Suprapubic skin (tissue), 4 donors: Measurements from ENCODE around the gene PDE11A. TPM values are rescaled to one million over a fixed set of nuclear protein-coding genes. Genes with fewer than 3 reads are reported as not detected.

Experiments used
- DNase-seq, 2 donors: peaks; one replicate each; pipeline ENCODE4 v3.0.0-alpha.2; 2019; ENCODE audit warnings: low spot score in 2 of 2
- H3K27ac ChIP-seq: fragments of 200-600 bp; sonication (generic); one replicate; pipeline ENCODE4 v1.5.1; 2019
- H3K27me3 ChIP-seq: fragments of 200-600 bp; sonication (generic); one replicate; pipeline ENCODE4 v1.5.1; 2019
- H3K36me3 ChIP-seq: fragments of 200-600 bp; sonication (generic); one replicate; pipeline ENCODE4 v1.5.1; 2019
- H3K4me1 ChIP-seq: fragments of 200-600 bp; sonication (generic); one replicate; pipeline ENCODE4 v1.5.1; 2019
- H3K4me3 ChIP-seq: fragments of 200-600 bp; sonication (generic); one replicate; pipeline ENCODE4 v1.5.1; 2019; ENCODE audit warnings: mild to moderate bottlenecking
- H3K9me3 ChIP-seq: fragments of 200-600 bp; sonication (generic); one replicate; pipeline ENCODE4 v1.5.1; 2019
- EP300 ChIP-seq: sonication (generic); formaldehyde crosslinking; IDR thresholded peaks from one replicate; pipeline ENCODE4 v1.6.1; 2017; ENCODE audit warnings: antibody characterized with exemption
- POLR2A ChIP-seq, 2 donors: fragments of 450-650 bp; IDR thresholded peaks; one replicate each; pipeline ENCODE4 v1.6.1; 2017; ENCODE audit warnings: antibody characterized with exemption in 2 of 2, mild to moderate bottlenecking in 2 of 2, moderate library complexity in 2 of 2
- POLR2AphosphoS5 ChIP-seq, 3 donors: sonication (generic); formaldehyde crosslinking; IDR thresholded peaks; one replicate each; pipeline ENCODE4 v1.6.1; 2017; ENCODE audit warnings: antibody characterized with exemption in 3 of 3
- WGBS: methylation state at CpG from one replicate; pipeline ENCODE4 v1.1.5; 2018; 5-methylcytosine and 5-hydroxymethylcytosine counted together
- total RNA-seq, 4 donors: library from RNA; depleted of rRNA; stranded (reverse); fragments of >200 nt; gene quantifications; one replicate each; pipeline ENCODE4 v1.1.0, GENCODE V29; 2016
- TF ChIP-seq, protein P1 (sequence below), 2 donors: fragments of 200-600 bp in 1 of 2; fragments of 450-650 bp in 1 of 2; sonication (generic) in 1 of 2; IDR thresholded peaks; one replicate each; pipeline ENCODE4 v1.5.1; 2016 to 2019; ENCODE audit warnings: antibody characterized with exemption in 2 of 2, mild to moderate bottlenecking in 1 of 2, moderate library complexity in 1 of 2

The PDE11A gene
- total RNA-seq, 4 donors from 2014 or later: 0.08 to 1.0 (median 0.36) TPM

DNA sequence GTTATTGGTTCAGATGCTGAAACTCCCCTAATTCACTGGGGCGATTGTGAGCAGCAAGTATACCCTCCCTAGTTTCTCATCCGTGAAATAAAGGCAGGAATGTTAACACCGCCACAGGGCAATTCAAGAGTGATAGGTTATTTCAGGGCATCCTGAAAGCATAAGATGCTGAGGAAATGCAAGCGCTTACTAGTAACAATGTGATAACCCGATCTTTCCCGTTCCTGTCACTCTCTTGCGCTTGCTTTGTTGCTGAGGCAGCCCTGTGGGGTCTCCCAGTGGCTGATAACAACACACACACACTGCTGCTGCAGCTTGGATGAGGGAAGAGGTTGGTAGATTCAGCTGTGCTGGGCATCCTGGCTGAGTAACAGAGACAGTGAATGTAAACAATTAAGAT lies 420.7 kb downstream of the PDE11A start:
- WGBS: 42% methylated on average over 7 of the region's 7 CpGs
- DNase-seq: no peak
- TF ChIP-seq EP300: no peak
- TF ChIP-seq POLR2A (IDR thresholded peaks at IDR 0.05): no peak
- TF ChIP-seq POLR2AphosphoS5 (IDR thresholded peaks at IDR 0.05): no peak
- TF ChIP-seq, protein P1, sequence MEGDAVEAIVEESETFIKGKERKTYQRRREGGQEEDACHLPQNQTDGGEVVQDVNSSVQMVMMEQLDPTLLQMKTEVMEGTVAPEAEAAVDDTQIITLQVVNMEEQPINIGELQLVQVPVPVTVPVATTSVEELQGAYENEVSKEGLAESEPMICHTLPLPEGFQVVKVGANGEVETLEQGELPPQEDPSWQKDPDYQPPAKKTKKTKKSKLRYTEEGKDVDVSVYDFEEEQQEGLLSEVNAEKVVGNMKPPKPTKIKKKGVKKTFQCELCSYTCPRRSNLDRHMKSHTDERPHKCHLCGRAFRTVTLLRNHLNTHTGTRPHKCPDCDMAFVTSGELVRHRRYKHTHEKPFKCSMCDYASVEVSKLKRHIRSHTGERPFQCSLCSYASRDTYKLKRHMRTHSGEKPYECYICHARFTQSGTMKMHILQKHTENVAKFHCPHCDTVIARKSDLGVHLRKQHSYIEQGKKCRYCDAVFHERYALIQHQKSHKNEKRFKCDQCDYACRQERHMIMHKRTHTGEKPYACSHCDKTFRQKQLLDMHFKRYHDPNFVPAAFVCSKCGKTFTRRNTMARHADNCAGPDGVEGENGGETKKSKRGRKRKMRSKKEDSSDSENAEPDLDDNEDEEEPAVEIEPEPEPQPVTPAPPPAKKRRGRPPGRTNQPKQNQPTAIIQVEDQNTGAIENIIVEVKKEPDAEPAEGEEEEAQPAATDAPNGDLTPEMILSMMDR (IDR thresholded peaks at IDR 0.05): no peak
- H3K27ac ChIP-seq: no peak overlapping the region
- H3K4me3 ChIP-seq: no peak overlapping the region
- H3K27me3 ChIP-seq: peaks cover 3% of the 10 kb centered on the region
- H3K9me3 ChIP-seq: no peaks in the 10 kb centered on the region
- no peaks in the 10 kb centered on the region for H3K4me1 ChIP-seq
- no peaks in the 10 kb centered on the region for H3K36me3 ChIP-seq

DNA sequence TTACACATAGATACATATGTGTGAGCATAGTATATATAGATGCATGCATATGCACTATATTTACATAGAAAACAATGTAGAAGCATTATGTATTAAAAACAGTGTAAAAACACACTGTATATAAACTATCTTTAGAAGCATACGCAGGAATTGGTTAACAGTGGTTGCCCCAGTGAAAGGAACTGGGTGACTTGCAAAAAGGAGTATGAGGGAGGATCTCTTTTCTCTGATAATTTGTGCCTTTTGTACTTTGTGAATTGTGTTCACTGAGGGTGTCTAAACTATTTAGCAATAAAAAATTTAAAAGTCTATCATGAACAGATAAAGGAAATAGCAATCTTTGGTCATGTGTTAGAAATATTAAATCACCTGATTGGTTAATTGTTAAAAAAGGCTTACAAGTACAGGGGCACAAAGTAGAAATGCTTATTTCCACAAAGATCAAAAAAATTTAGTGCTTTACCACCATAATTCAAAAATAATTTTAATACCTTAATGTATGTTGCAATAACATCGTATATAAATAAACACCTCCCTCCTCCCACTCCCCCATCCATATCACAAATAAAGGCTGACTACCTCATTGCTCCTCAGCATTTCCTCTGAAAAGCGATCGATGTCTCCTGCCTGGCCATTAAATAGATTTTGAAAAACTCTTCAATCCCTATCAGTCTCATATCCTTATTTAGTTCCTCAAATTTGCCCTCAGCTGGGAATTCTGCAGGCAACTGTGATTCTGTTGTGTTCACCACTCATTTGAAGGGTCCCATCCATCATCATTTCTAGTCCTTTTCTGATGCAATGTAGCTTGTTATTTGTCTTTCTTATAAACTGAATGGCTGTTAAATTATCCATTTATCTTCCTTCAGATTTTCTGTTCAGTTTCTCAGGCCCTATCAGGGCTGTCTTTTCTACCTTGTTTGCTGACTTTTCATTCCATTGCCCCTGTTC lies 422.7 kb downstream of the PDE11A start:
- Histone ChIP-seq H3K27ac (no peak overlapping the region), H3K4me3 (no peak overlapping the region), H3K36me3 (no peaks in the 10 kb centered on the region), H3K27me3 (peaks cover 3% of the 10 kb centered on the region), H3K9me3 (no peaks in the 10 kb centered on the region), H3K4me1 (no peaks in the 10 kb centered on the region)
- 74% methylated on average over 4 of the region's 4 CpGs for WGBS
- no peak for DNase-seq
- TF ChIP-seq, protein P1 (IDR thresholded peaks at IDR 0.05): no peak
- no peak for TF ChIP-seq POLR2A (IDR thresholded peaks at IDR 0.05)
- TF ChIP-seq POLR2AphosphoS5 (IDR thresholded peaks at IDR 0.05): no peak
- no peak for TF ChIP-seq EP300

DNA sequence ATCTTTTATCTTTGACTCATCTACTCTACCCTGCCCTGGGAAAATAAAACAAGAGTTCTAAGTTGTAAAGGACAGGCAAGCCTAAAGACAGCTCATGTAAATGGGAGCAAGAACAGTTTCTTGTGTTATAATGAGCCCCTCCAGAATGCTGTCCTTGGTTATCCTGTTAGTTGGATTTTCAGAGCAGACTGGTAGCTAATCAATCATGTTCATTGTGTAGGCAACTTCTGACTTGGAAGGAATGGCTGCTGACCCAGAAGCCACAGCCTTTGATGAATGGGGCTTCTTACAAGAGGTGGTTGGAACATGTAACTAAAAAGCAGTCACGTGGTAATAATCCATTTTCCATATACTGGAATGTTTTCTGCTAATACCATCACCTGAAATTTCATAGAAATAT lies 425.8 kb downstream of the PDE11A start:
- no peak for DNase-seq
- Histone ChIP-seq H3K4me3 (no peak overlapping the region), H3K9me3 (no peaks in the 10 kb centered on the region), H3K27ac (no peak overlapping the region), H3K4me1 (no peaks in the 10 kb centered on the region), H3K27me3 (peaks cover 3% of the 10 kb centered on the region), H3K36me3 (no peaks in the 10 kb centered on the region)
- TF ChIP-seq, protein P1 (IDR thresholded peaks at IDR 0.05): no peak
- TF ChIP-seq EP300: no peak
- no peak for TF ChIP-seq POLR2AphosphoS5 (IDR thresholded peaks at IDR 0.05)
- no peak for TF ChIP-seq POLR2A (IDR thresholded peaks at IDR 0.05)
- WGBS: 44% methylated on average over 1 of the region's 1 CpG

DNA sequence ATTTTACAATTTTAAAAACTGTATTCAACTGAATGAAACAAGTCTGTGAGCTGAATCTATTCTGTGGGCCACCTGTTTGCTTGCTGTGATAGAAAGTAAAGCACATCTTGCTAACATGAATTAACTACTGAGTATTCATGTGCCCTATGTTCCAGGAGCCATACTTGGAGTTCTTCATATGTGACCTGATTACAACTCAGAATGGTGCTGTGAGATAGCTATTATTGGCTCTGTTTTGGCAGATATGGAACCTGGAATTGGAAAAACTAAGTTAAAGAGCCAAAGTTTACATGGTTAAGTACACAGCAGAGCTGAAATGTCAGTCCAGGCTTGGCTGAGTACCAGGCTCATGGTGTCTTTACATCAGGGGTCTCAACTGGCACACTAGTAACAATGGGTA lies 426.3 kb downstream of the PDE11A start:
- TF ChIP-seq POLR2A (IDR thresholded peaks at IDR 0.05) (no peak), POLR2AphosphoS5 (IDR thresholded peaks at IDR 0.05) (no peak), EP300 (no peak)
- TF ChIP-seq, protein P1 (IDR thresholded peaks at IDR 0.05): no peak
- H3K27me3 ChIP-seq: peaks cover 3% of the 10 kb centered on the region
- H3K4me3 ChIP-seq: no peak overlapping the region
- H3K27ac ChIP-seq: no peak overlapping the region
- no peak for DNase-seq
- no peaks in the 10 kb centered on the region for H3K9me3 ChIP-seq
- no peaks in the 10 kb centered on the region for H3K36me3 ChIP-seq
- no peaks in the 10 kb centered on the region for H3K4me1 ChIP-seq

DNA sequence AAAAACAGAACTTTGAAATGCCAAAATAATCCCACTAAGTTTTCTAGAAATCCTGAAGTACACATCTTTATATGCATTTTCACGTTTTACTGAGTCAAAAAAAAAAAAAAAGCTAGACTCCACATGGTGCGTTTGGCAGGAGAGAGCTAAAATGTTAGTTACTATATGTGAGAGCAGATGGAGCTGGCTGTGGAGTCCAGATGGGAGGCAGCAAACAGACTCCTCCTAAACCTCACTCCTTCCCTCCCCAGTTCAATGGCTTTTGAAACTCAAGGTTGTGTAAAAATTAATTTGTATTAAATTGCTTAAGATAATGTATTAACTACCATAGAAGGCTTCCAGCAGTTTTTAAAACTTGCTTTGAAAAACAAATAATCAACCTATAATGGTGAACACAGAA lies 431.2 kb downstream of the PDE11A start:
- 46% methylated on average over 2 of the region's 2 CpGs for WGBS
- no peaks in the 10 kb centered on the region for H3K36me3 ChIP-seq
- no peak overlapping the region for H3K4me3 ChIP-seq
- no peaks in the 10 kb centered on the region for H3K27me3 ChIP-seq
- no peak for DNase-seq
- no peaks in the 10 kb centered on the region for H3K4me1 ChIP-seq
- TF ChIP-seq POLR2AphosphoS5 (IDR thresholded peaks at IDR 0.05) (no peak), POLR2A (IDR thresholded peaks at IDR 0.05) (no peak)
- TF ChIP-seq, protein P1 (IDR thresholded peaks at IDR 0.05): no peak
- no peaks in the 10 kb centered on the region for H3K9me3 ChIP-seq
- no peak overlapping the region for H3K27ac ChIP-seq
